ENCODE results near the gene SLC46A2.
A peak's percentile ranks its signal among the peaks of the same experiment; 100 is the strongest.

The SLC46A2 gene

GRCh38 chr9:112858005-112858404 lies 32.7 kb downstream of the SLC46A2 start:
- no peak for DNase-seq (ENCODE audit: low spot score)

GRCh38 chr9:112856843-112857242 lies 33.8 kb downstream of the SLC46A2 start:
- DNase-seq (ENCODE audit: low spot score) = no peak

- no peak for DNase-seq (ENCODE audit: low spot score)
These were observed 34.5 kb downstream of the SLC46A2 start for GRCh38 chr9:112856200-112856599.

- no peak for DNase-seq (ENCODE audit: low spot score)
These were observed 36.0 kb downstream of the SLC46A2 start for GRCh38 chr9:112854657-112855056.

GRCh38 chr9:112853882-112854585 lies 36.6 kb downstream of the SLC46A2 start:
- DNase-seq (ENCODE audit: low spot score) = no peak

GRCh38 chr9:112852741-112853504 lies 37.8 kb downstream of the SLC46A2 start:
- no peak for DNase-seq (ENCODE audit: low spot score)

- DNase-seq (ENCODE audit: low spot score) = no peak
These were observed 39.8 kb downstream of the SLC46A2 start for GRCh38 chr9:112850840-112851239.

- no peak for DNase-seq (ENCODE audit: low spot score)
These were observed 41.2 kb downstream of the SLC46A2 start for GRCh38 chr9:112849363-112849922.

GRCh38 chr9:112848316-112849151 lies 42.1 kb downstream of the SLC46A2 start:
- DNase-seq (ENCODE audit: low spot score) = no peak

GRCh38 chr9:112846528-112847488 lies 43.9 kb downstream of the SLC46A2 start:
- no peak for DNase-seq (ENCODE audit: low spot score)

- peak; percentile 69 for DNase-seq (ENCODE audit: low spot score)
These were observed 45.7 kb downstream of the SLC46A2 start for GRCh38 chr9:112844771-112845542.

- no peak for DNase-seq (ENCODE audit: low spot score)
These were observed 48.1 kb downstream of the SLC46A2 start for GRCh38 chr9:112842555-112842954.

- no peak for DNase-seq (ENCODE audit: low spot score)
These were observed 49.4 kb downstream of the SLC46A2 start for GRCh38 chr9:112841261-112841660.

- no peak for DNase-seq (ENCODE audit: low spot score)
These were observed 51.3 kb downstream of the SLC46A2 start for GRCh38 chr9:112839331-112839730.

GRCh38 chr9:112838342-112838741 lies 52.3 kb downstream of the SLC46A2 start:
- DNase-seq (ENCODE audit: low spot score) = no peak

- no peak for DNase-seq (ENCODE audit: low spot score)
These were observed 54.3 kb downstream of the SLC46A2 start for GRCh38 chr9:112836394-112836793.

- no peak for DNase-seq (ENCODE audit: low spot score)
These were observed 57.6 kb downstream of the SLC46A2 start for GRCh38 chr9:112833081-112833480.

GRCh38 chr9:112831969-112832368 lies 58.7 kb downstream of the SLC46A2 start:
- DNase-seq (ENCODE audit: low spot score) = no peak

GRCh38 chr9:112831281-112831851 lies 59.3 kb downstream of the SLC46A2 start:
- no peak for DNase-seq (ENCODE audit: low spot score)
